KMS-11 (cell line): ENCODE results near the gene JMJD1C.
A peak's percentile ranks its signal among the peaks of the same experiment; 100 is the strongest.
"Not testable (repeated sequence)": the region's sequence is repeated elsewhere in the genome, so short reads cannot be mapped to it uniquely, and the experiment has no call there.

Source experiments
- H2AFZ ChIP-seq: fragments of 200-600 bp; sonication (generic); 2 replicates; pipeline ENCODE4 v1.6.1; 2016; ENCODE audit warnings: antibody characterized with exemption, mixed run types, low read depth
- H3K27ac ChIP-seq: fragments of 200-600 bp; sonication (generic); 2 replicates; pipeline ENCODE4 v1.6.1; 2016; ENCODE audit warnings: mild to moderate bottlenecking, mixed run types
- H3K27me3 ChIP-seq: fragments of 200-600 bp; sonication (generic); 2 replicates; pipeline ENCODE4 v1.6.1; 2017; ENCODE audit warnings: mild to moderate bottlenecking, low read depth, mixed run types, moderate library complexity; ENCODE audit not compliant: insufficient read depth
- H3K36me3 ChIP-seq: fragments of 200-600 bp; sonication (generic); 2 replicates; pipeline ENCODE4 v1.6.1; 2017; ENCODE audit warnings: mild to moderate bottlenecking, mixed run types; ENCODE audit not compliant: insufficient read depth
- H3K4me1 ChIP-seq: fragments of 200-600 bp; sonication (generic); 2 replicates; pipeline ENCODE4 v1.6.1; 2016; ENCODE audit warnings: mild to moderate bottlenecking, low read depth, mixed run types; ENCODE audit not compliant: poor library complexity, severe bottlenecking
- H3K4me2 ChIP-seq: fragments of 200-600 bp; sonication (generic); 2 replicates; pipeline ENCODE4 v1.7.0; 2016; ENCODE audit warnings: mild to moderate bottlenecking, mixed run types
- H3K4me3 ChIP-seq: fragments of 200-600 bp; sonication (generic); IDR thresholded peaks from 2 replicates; pipeline ENCODE4 v1.6.1; 2017; ENCODE audit warnings: low read depth, low read length, mixed read lengths; ENCODE audit not compliant: insufficient read depth
- H3K79me2 ChIP-seq: fragments of 200-600 bp; sonication (generic); 2 replicates; pipeline ENCODE4 v1.6.1; 2016; ENCODE audit warnings: low read depth, mixed run types; ENCODE audit not compliant: insufficient read depth
- H3K9ac ChIP-seq: fragments of 200-600 bp; sonication (generic); 2 replicates; pipeline ENCODE4 v1.6.1; 2016; ENCODE audit warnings: mild to moderate bottlenecking, mixed run types
- H4K20me1 ChIP-seq: fragments of 200-600 bp; sonication (generic); 2 replicates; pipeline ENCODE4 v1.6.1; 2016; ENCODE audit warnings: mild to moderate bottlenecking, mixed run types; ENCODE audit not compliant: insufficient read depth
- TF ChIP-seq, protein P1 (sequence below): fragments of 200-600 bp; sonication (generic); conservative IDR thresholded peaks from 2 replicates; pipeline ENCODE4 v1.6.1; 2017; ENCODE audit warnings: low read depth, mild to moderate bottlenecking, antibody characterized with exemption, low read length, moderate library complexity, mixed read lengths

JMJD1C gene

DNA sequence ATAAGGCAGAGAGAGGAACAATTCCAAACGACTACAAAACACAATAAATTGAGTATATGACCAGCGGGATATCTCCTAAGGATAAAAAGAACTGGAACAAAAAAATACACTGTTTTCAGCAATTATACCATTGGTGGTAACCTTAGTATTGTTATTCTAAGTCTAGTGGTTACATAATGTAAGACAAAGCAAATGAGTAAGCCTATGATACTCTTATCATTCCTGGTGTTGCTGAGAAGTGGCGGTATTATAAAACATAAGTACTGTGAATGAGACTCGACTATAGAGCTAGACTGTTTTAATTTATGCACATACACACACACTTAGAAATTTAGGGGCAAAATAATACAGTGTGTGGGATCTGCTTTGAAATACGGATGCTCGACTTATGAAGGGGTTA is 225.0 kb downstream of the JMJD1C start:
- H3K27ac ChIP-seq = no peak overlapping the region

DNA sequence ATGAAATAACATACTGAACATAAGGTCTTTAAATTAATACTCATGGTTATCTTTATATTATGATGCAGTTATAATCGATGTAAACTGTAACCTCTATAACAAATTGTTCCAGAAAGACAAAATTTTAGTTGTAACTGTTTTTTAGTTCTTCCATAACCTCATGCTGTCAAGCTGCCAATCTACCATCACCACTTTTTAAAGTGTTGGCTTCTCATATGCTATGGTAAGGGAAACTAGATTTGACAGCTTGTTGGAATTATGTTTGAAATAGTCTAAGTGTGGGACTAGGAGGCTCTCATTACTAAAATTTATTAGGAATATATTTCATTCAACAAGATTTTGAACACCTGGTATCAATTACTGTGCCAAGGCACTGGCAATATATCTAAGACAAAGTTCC is 227.3 kb downstream of the JMJD1C start:
- Histone ChIP-seq H3K4me1 (peaks cover 56% of the 10 kb centered on the region), H4K20me1 (peaks cover 22% of the 10 kb centered on the region), H3K9ac (no peak overlapping the region), H3K4me3 (no peak overlapping the region), H3K27me3 (no peaks in the 10 kb centered on the region), H3K36me3 (no peaks in the 10 kb centered on the region), H2AFZ (no peak overlapping the region), H3K4me2 (no peak overlapping the region), H3K27ac (no peak overlapping the region), H3K79me2 (peaks cover 93% of the 10 kb centered on the region)
- TF ChIP-seq, protein P1, sequence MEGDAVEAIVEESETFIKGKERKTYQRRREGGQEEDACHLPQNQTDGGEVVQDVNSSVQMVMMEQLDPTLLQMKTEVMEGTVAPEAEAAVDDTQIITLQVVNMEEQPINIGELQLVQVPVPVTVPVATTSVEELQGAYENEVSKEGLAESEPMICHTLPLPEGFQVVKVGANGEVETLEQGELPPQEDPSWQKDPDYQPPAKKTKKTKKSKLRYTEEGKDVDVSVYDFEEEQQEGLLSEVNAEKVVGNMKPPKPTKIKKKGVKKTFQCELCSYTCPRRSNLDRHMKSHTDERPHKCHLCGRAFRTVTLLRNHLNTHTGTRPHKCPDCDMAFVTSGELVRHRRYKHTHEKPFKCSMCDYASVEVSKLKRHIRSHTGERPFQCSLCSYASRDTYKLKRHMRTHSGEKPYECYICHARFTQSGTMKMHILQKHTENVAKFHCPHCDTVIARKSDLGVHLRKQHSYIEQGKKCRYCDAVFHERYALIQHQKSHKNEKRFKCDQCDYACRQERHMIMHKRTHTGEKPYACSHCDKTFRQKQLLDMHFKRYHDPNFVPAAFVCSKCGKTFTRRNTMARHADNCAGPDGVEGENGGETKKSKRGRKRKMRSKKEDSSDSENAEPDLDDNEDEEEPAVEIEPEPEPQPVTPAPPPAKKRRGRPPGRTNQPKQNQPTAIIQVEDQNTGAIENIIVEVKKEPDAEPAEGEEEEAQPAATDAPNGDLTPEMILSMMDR = no peak

More for the DNA sequence above, 225.0 kb downstream of the JMJD1C start:
- Histone ChIP-seq H2AFZ (no peak overlapping the region), H3K4me1 (peaks cover 65% of the 10 kb centered on the region), H4K20me1 (peaks cover 32% of the 10 kb centered on the region), H3K9ac (no peak overlapping the region), H3K36me3 (no peaks in the 10 kb centered on the region), H3K79me2 (peaks cover 91% of the 10 kb centered on the region), H3K4me2 (no peak overlapping the region), H3K4me3 (no peak overlapping the region), H3K27me3 (no peaks in the 10 kb centered on the region)
- TF ChIP-seq, protein P1 = no peak

DNA sequence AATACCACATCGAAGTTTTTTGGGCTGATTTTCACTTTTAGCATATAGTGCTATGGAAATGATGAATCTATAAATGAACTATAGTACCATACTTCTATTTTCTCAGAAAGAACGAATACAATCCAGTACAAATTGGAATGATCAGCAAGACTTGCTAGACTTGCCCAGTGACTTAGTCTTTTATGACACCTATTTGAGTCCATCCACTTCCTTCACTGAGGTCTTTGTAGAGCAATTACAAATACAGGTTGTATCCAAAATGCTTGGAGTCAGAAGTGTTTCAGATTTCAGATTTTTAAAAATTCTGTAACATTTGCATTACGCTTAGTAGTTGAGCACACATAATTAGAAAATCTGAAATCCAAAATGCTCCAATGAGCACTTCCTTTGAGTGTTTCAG is 228.4 kb downstream of the JMJD1C start:
- peaks cover 19% of the 10 kb centered on the region for H4K20me1 ChIP-seq
- no peak overlapping the region for H3K4me3 ChIP-seq
- H3K4me2 ChIP-seq = peak overlapping the region; percentile 57; the same call in 1 of the 2 replicates
- H3K79me2 ChIP-seq = peaks cover 94% of the 10 kb centered on the region
- H2AFZ ChIP-seq = no peak overlapping the region
- peaks cover 46% of the 10 kb centered on the region for H3K4me1 ChIP-seq
- H3K27me3 ChIP-seq = no peaks in the 10 kb centered on the region
- TF ChIP-seq, protein P1 = no peak
- no peak overlapping the region for H3K9ac ChIP-seq
- H3K27ac ChIP-seq = peak overlapping the region; percentile 58; the same call in 1 of the 2 replicates
- H3K36me3 ChIP-seq = no peaks in the 10 kb centered on the region

DNA sequence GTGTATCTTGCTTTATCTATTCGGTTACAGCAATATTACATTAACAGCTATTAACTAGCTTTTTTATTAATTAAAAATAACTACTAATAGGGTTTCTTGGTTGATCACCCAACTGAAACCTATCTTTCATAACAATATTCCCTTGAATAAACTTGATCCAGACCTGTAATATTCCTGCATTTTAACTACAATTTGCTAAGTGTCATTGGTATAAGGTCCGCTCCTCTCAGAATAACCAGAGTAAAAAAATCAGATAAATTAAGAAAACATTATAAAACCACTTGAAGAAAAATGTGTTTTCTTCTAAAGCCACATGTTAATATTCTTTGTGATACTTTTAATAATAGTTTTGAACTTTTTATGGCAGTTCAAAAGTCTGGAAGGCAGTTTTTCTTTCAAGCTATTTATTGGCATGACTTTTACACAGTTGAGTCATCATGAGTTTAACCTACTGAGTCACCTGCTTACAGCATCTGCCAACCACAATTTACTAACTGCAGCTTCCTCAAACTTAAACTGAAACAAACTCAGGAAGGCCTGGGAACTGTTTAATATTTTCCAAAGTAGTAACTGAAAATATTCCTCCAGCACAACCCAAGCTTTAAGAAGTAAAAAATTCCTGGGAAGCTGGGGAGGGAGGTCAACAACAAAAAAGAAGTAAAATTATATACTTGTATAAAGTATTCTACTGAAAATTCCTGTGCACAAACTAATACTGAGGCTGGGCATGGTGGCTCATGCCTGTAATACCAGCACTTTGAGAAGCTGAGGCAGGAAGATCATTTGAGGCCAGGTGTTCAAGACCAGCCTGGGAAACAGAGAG is 229.5 kb downstream of the JMJD1C start:
- Histone ChIP-seq H3K27ac (peak overlapping the region; percentile 58), H4K20me1 (peaks cover 16% of the 10 kb centered on the region), H3K4me3 (no peak overlapping the region), H3K4me1 (peaks cover 36% of the 10 kb centered on the region), H3K79me2 (peaks cover 94% of the 10 kb centered on the region), H3K4me2 (peak overlapping the region; percentile 57), H3K36me3 (no peaks in the 10 kb centered on the region), H3K9ac (no peak overlapping the region), H2AFZ (no peak overlapping the region), H3K27me3 (no peaks in the 10 kb centered on the region)
- TF ChIP-seq, protein P1 = no peak

DNA sequence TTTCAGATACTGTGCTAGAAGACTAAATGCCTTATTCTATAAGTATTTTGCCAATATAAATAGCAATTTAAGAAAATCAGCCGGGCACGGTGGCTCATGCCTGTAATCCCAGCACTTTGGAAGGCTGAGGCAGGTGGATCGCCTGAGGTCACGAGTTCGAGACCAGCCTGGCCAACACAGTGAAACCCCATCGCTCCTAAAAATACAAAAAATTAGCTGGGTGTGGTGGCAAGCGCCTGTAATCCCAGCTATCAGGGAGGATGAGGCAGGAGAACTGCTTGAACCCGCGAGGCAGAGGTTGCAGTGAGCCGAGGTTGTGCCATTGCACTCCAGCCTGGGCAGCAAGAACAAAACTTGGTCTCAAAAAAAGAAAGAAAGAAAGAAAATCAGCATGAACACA is 230.6 kb downstream of the JMJD1C start:
- Histone ChIP-seq H4K20me1 (peaks cover 19% of the 10 kb centered on the region), H3K4me1 (peaks cover 36% of the 10 kb centered on the region), H3K79me2 (peaks cover 94% of the 10 kb centered on the region)
- H2AFZ ChIP-seq, H3K4me2 ChIP-seq, H3K4me3 ChIP-seq, H3K36me3 ChIP-seq, H3K27ac ChIP-seq, H3K9ac ChIP-seq, H3K27me3 ChIP-seq: not testable (repeated sequence)
